Measurements from ENCODE around the gene TYROBP.
A peak's percentile ranks its signal among the peaks of the same experiment; 100 is the strongest.
"Not testable (repeated sequence)": the region's sequence is repeated elsewhere in the genome, so short reads cannot be mapped to it uniquely, and the experiment has no call there.

Gene TYROBP

GRCh38 chr19:35908010-35908441 lies at the start of gene TYROBP:
TSS of gene TYROBP (minus strand) at chr19:35908295. CDS start at chr19:35908228, 67 bp downstream.
- no peak for DNase-seq (ENCODE audit: low spot score in 2 of 2)

GRCh38 chr19:35957411-35957810 lies 49.3 kb upstream of the TYROBP start:
- DNase-seq (ENCODE audit: low spot score in 2 of 2); ATAC-seq (replicated peaks; ENCODE audit: extremely low read depth, poor library complexity, severe bottlenecking); H3K27me3 Mint-ChIP-seq; H3K4me3 Mint-ChIP-seq; H3K9me3 Mint-ChIP-seq: not testable (repeated sequence)
- H3K27ac Mint-ChIP-seq (ENCODE audit: low read depth), result peak overlapping the region; percentile 82
- H3K4me1 Mint-ChIP-seq, result peaks cover 50% of the 10 kb centered on the region
- H3K36me3 Mint-ChIP-seq (ENCODE audit: insufficient read depth), result peaks cover 10% of the 10 kb centered on the region

More at GRCh38 chr19:35908010-35908441, at the start of gene TYROBP:
- Mint-ChIP-seq H3K4me3 (peak within 1 kb of the TSS; percentile 75), H3K36me3 (ENCODE audit: insufficient read depth) (peaks cover 15% of the 10 kb centered on the region), H3K27ac (ENCODE audit: low read depth) (peak within 1 kb of the TSS; percentile 92), H3K27me3 (no peaks in the 10 kb centered on the region), H3K9me3 (no peaks in the 10 kb centered on the region), H3K4me1 (peaks cover 51% of the 10 kb centered on the region)
- no peak for ATAC-seq (replicated peaks; ENCODE audit: extremely low read depth, poor library complexity, severe bottlenecking)

GRCh38 chr19:35955881-35956634 lies 48.0 kb upstream of the TYROBP start:
- Mint-ChIP-seq H3K9me3 (no peaks in the 10 kb centered on the region), H3K27ac (ENCODE audit: low read depth) (no peak overlapping the region), H3K4me3 (no peak overlapping the region), H3K4me1 (peaks cover 59% of the 10 kb centered on the region), H3K36me3 (ENCODE audit: insufficient read depth) (peaks cover 10% of the 10 kb centered on the region), H3K27me3 (no peaks in the 10 kb centered on the region)
- DNase-seq (ENCODE audit: low spot score in 2 of 2) (no peak), ATAC-seq (replicated peaks; ENCODE audit: extremely low read depth, poor library complexity, severe bottlenecking) (no peak)

GRCh38 chr19:35949131-35949530 lies 41.0 kb upstream of the TYROBP start:
- peaks cover 58% of the 10 kb centered on the region for H3K4me1 Mint-ChIP-seq
- no peaks in the 10 kb centered on the region for H3K27me3 Mint-ChIP-seq
- no peaks in the 10 kb centered on the region for H3K9me3 Mint-ChIP-seq
- ATAC-seq (replicated peaks; ENCODE audit: extremely low read depth, poor library complexity, severe bottlenecking), result no peak
- DNase-seq (ENCODE audit: low spot score in 2 of 2), result no peak
- H3K27ac Mint-ChIP-seq (ENCODE audit: low read depth), result no peak overlapping the region
- H3K36me3 Mint-ChIP-seq (ENCODE audit: insufficient read depth), result peaks cover 28% of the 10 kb centered on the region
- H3K4me3 Mint-ChIP-seq, result no peak overlapping the region

- peak overlapping the region; percentile 90 for H3K27ac Mint-ChIP-seq (ENCODE audit: low read depth)
- no peak overlapping the region for H3K4me3 Mint-ChIP-seq
Measured at GRCh38 chr19:35946203-35946602, 38.1 kb upstream of the TYROBP start.

GRCh38 chr19:35945121-35945790 lies 37.2 kb upstream of the TYROBP start:
- DNase-seq (ENCODE audit: low spot score in 2 of 2) (no peak), ATAC-seq (replicated peaks; ENCODE audit: extremely low read depth, poor library complexity, severe bottlenecking) (no peak)
- Mint-ChIP-seq H3K4me1 (peaks cover 43% of the 10 kb centered on the region), H3K36me3 (ENCODE audit: insufficient read depth) (peaks cover 28% of the 10 kb centered on the region), H3K27ac (ENCODE audit: low read depth) (peak overlapping the region; percentile 90), H3K4me3 (no peak overlapping the region), H3K9me3 (no peaks in the 10 kb centered on the region), H3K27me3 (no peaks in the 10 kb centered on the region)

More at GRCh38 chr19:35946203-35946602, 38.1 kb upstream of the TYROBP start:
- H3K36me3 Mint-ChIP-seq (ENCODE audit: insufficient read depth), result peaks cover 25% of the 10 kb centered on the region
- ATAC-seq (replicated peaks; ENCODE audit: extremely low read depth, poor library complexity, severe bottlenecking) (no peak), DNase-seq (ENCODE audit: low spot score in 2 of 2) (no peak)
- peaks cover 47% of the 10 kb centered on the region for H3K4me1 Mint-ChIP-seq
- no peaks in the 10 kb centered on the region for H3K9me3 Mint-ChIP-seq
- H3K27me3 Mint-ChIP-seq, result no peaks in the 10 kb centered on the region

- ATAC-seq (replicated peaks; ENCODE audit: extremely low read depth, poor library complexity, severe bottlenecking), result no peak
- no peak for DNase-seq (ENCODE audit: low spot score in 2 of 2)
- H3K4me3 Mint-ChIP-seq, result no peak overlapping the region
- peaks cover 29% of the 10 kb centered on the region for H3K36me3 Mint-ChIP-seq (ENCODE audit: insufficient read depth)
- peaks cover 36% of the 10 kb centered on the region for H3K4me1 Mint-ChIP-seq
- H3K27ac Mint-ChIP-seq (ENCODE audit: low read depth), result no peak overlapping the region
- no peaks in the 10 kb centered on the region for H3K27me3 Mint-ChIP-seq
- no peaks in the 10 kb centered on the region for H3K9me3 Mint-ChIP-seq
Measured at GRCh38 chr19:35944556-35944955, 36.5 kb upstream of the TYROBP start.

- Mint-ChIP-seq H3K4me3 (no peak overlapping the region), H3K27ac (ENCODE audit: low read depth) (peak overlapping the region; percentile 66)
- ATAC-seq (replicated peaks; ENCODE audit: extremely low read depth, poor library complexity, severe bottlenecking), result no peak
Measured at GRCh38 chr19:35943321-35944301, 35.5 kb upstream of the TYROBP start.

GRCh38 chr19:35942235-35942634 lies 34.1 kb upstream of the TYROBP start:
- H3K9me3 Mint-ChIP-seq, result no peaks in the 10 kb centered on the region
- peaks cover 44% of the 10 kb centered on the region for H3K4me1 Mint-ChIP-seq
- no peak for ATAC-seq (replicated peaks; ENCODE audit: extremely low read depth, poor library complexity, severe bottlenecking)
- no peak overlapping the region for H3K27ac Mint-ChIP-seq (ENCODE audit: low read depth)
- H3K27me3 Mint-ChIP-seq, result no peaks in the 10 kb centered on the region
- no peak overlapping the region for H3K4me3 Mint-ChIP-seq
- peaks cover 21% of the 10 kb centered on the region for H3K36me3 Mint-ChIP-seq (ENCODE audit: insufficient read depth)
- DNase-seq (ENCODE audit: low spot score in 2 of 2), result no peak

More at GRCh38 chr19:35943321-35944301, 35.5 kb upstream of the TYROBP start:
- DNase-seq (ENCODE audit: low spot score in 2 of 2), result no peak
- peaks cover 31% of the 10 kb centered on the region for H3K36me3 Mint-ChIP-seq (ENCODE audit: insufficient read depth)
- no peaks in the 10 kb centered on the region for H3K9me3 Mint-ChIP-seq
- peaks cover 31% of the 10 kb centered on the region for H3K4me1 Mint-ChIP-seq
- H3K27me3 Mint-ChIP-seq, result no peaks in the 10 kb centered on the region

- H3K27me3 Mint-ChIP-seq, result no peaks in the 10 kb centered on the region
- H3K36me3 Mint-ChIP-seq (ENCODE audit: insufficient read depth), result peaks cover 14% of the 10 kb centered on the region
- DNase-seq (ENCODE audit: low spot score in 2 of 2), result no peak
- ATAC-seq (replicated peaks; ENCODE audit: extremely low read depth, poor library complexity, severe bottlenecking), result no peak
- peak overlapping the region; percentile 38 for H3K27ac Mint-ChIP-seq (ENCODE audit: low read depth)
- no peaks in the 10 kb centered on the region for H3K9me3 Mint-ChIP-seq
- H3K4me3 Mint-ChIP-seq, result no peak overlapping the region
- peaks cover 43% of the 10 kb centered on the region for H3K4me1 Mint-ChIP-seq
Measured at GRCh38 chr19:35940839-35941238, 32.7 kb upstream of the TYROBP start.

GRCh38 chr19:35940078-35940775 lies 32.1 kb upstream of the TYROBP start:
- no peak for DNase-seq (ENCODE audit: low spot score in 2 of 2)
- Mint-ChIP-seq H3K4me3 (no peak overlapping the region), H3K36me3 (ENCODE audit: insufficient read depth) (peaks cover 11% of the 10 kb centered on the region), H3K4me1 (peaks cover 45% of the 10 kb centered on the region), H3K27me3 (no peaks in the 10 kb centered on the region), H3K9me3 (no peaks in the 10 kb centered on the region), H3K27ac (ENCODE audit: low read depth) (no peak overlapping the region)
- ATAC-seq (replicated peaks; ENCODE audit: extremely low read depth, poor library complexity, severe bottlenecking), result no peak

Data from central memory CD8-positive, alpha-beta T cell (primary cell).